HG03520 (cell line): Measurements from ENCODE around the gene KLC3.
"Not testable (repeated sequence)": the region's sequence is repeated elsewhere in the genome, so short reads cannot be mapped to it uniquely, and the experiment has no call there.

Experiments used
- ATAC-seq: cut with Tn5 transposase; IDR thresholded peaks from one replicate; pipeline ENCODE4 v1.9.1; 2021; ENCODE audit warnings: mild to moderate bottlenecking, moderate library complexity; ENCODE audit not compliant: unreplicated experiment

The KLC3 gene

GRCh38 chr19:45340232-45340898 lies at the start of gene KLC3:
TSS of gene KLC3 (plus strand) at chr19:45340750. CDS start at chr19:45345542, 4,792 bp downstream.
- no peak for ATAC-seq

- ATAC-seq = no peak
Observed at GRCh38 chr19:45291834-45292233, 48.7 kb upstream of the KLC3 start.

GRCh38 chr19:45293682-45294081 lies 46.9 kb upstream of the KLC3 start:
- no peak for ATAC-seq

GRCh38 chr19:45294291-45295029 lies 46.1 kb upstream of the KLC3 start:
- ATAC-seq = no peak

- ATAC-seq = no peak
Observed at GRCh38 chr19:45295873-45296272, 44.7 kb upstream of the KLC3 start.

- ATAC-seq = no peak
Observed at GRCh38 chr19:45296355-45296754, 44.2 kb upstream of the KLC3 start.

GRCh38 chr19:45297674-45298073 lies 42.9 kb upstream of the KLC3 start:
- no peak for ATAC-seq

GRCh38 chr19:45298264-45298663 lies 42.3 kb upstream of the KLC3 start:
- ATAC-seq = no peak

GRCh38 chr19:45299719-45300118 lies 40.8 kb upstream of the KLC3 start:
- ATAC-seq = no peak

- ATAC-seq = no peak
Observed at GRCh38 chr19:45302416-45302815, 38.1 kb upstream of the KLC3 start.

GRCh38 chr19:45303269-45304060 lies 37.1 kb upstream of the KLC3 start:
- no peak for ATAC-seq

GRCh38 chr19:45304141-45304926 lies 36.2 kb upstream of the KLC3 start:
- no peak for ATAC-seq

- no peak for ATAC-seq
Observed at GRCh38 chr19:45305007-45305406, 35.5 kb upstream of the KLC3 start.

- no peak for ATAC-seq
Observed at GRCh38 chr19:45305421-45305820, 35.1 kb upstream of the KLC3 start.

GRCh38 chr19:45306040-45306439 lies 34.5 kb upstream of the KLC3 start:
- ATAC-seq = no peak

GRCh38 chr19:45306518-45307027 lies 34.0 kb upstream of the KLC3 start:
- ATAC-seq = no peak

GRCh38 chr19:45307361-45307760 lies 33.2 kb upstream of the KLC3 start:
- ATAC-seq = no peak

- ATAC-seq = not testable (repeated sequence)
Observed at GRCh38 chr19:45309322-45309721, 31.2 kb upstream of the KLC3 start.

GRCh38 chr19:45311621-45312020 lies 28.9 kb upstream of the KLC3 start:
- ATAC-seq = no peak

- not testable (repeated sequence) for ATAC-seq
Observed at GRCh38 chr19:45312285-45312684, 28.3 kb upstream of the KLC3 start.
